Esophagus squamous epithelium (tissue), 4 donors: ENCODE measurements around the gene TMEM63B.

ENCODE experiments used
- CTCF ChIP-seq, 6 experiments: fragments of 450-650 bp in 4 of 6; fragments of 200-600 bp in 2 of 6; sonication (generic) in 2 of 6; IDR thresholded peaks; one replicate each; pipeline ENCODE4 v1.5.1; 2016 to 2019; ENCODE audit warnings: antibody characterized with exemption in 6 of 6, mild to moderate bottlenecking in 4 of 6, moderate library complexity in 4 of 6
- POLR2A ChIP-seq, 4 donors: fragments of 450-650 bp; IDR thresholded peaks; one replicate each; pipeline ENCODE4 v1.6.1; 2017; ENCODE audit warnings: antibody characterized with exemption in 4 of 4, mild to moderate bottlenecking in 4 of 4, moderate library complexity in 3 of 4

GRCh38 chr6:44152533-44152932, 25.2 kb downstream of the TMEM63B start:
- TF ChIP-seq POLR2A (IDR thresholded peaks at IDR 0.05) = no peak
- TF ChIP-seq CTCF (IDR thresholded peaks at IDR 0.05) = no peak
